Smooth muscle cell (in vitro differentiated cells): ENCODE data around the gene POLG. TPM values are rescaled to one million over a fixed set of nuclear protein-coding genes. Genes with fewer than 3 reads are reported as not detected.
A peak's percentile ranks its signal among the peaks of the same experiment; 100 is the strongest.

Experiments
- DNase-seq: peaks from one replicate; lab custom pipeline; 2025; ENCODE audit not compliant: unreplicated experiment; lab: John Stamatoyannopoulos, UW
- H2AFZ ChIP-seq: fragments of 200-600 bp; sonication (generic); 2 replicates; pipeline ENCODE4 v1.6.0; 2016; ENCODE audit warnings: antibody characterized with exemption, low read depth, mild to moderate bottlenecking
- H3F3A ChIP-seq: fragments of 200-600 bp; sonication (generic); 2 replicates; pipeline ENCODE4 v1.6.0; 2017; ENCODE audit warnings: antibody characterized with exemption, low read depth
- H3K27ac ChIP-seq: fragments of 200-600 bp; sonication (generic); 2 replicates; pipeline ENCODE4 v1.5.1; 2016; ENCODE audit warnings: low read depth, mild to moderate bottlenecking
- H3K27me3 ChIP-seq: fragments of 200-600 bp; sonication (generic); 2 replicates; pipeline ENCODE4 v1.6.1; 2016; ENCODE audit warnings: low read depth, mild to moderate bottlenecking
- H3K36me3 ChIP-seq: fragments of 200-600 bp; sonication (generic); 2 replicates; pipeline ENCODE4 v1.5.1; 2016; ENCODE audit warnings: low read depth
- H3K4me1 ChIP-seq: fragments of 200-600 bp; sonication (generic); 2 replicates; pipeline ENCODE4 v1.5.1; 2016; ENCODE audit warnings: low read depth
- H3K4me2 ChIP-seq: fragments of 200-600 bp; sonication (generic); 2 replicates; pipeline ENCODE4 v1.6.0; 2016; ENCODE audit warnings: mild to moderate bottlenecking
- H3K4me3 ChIP-seq: fragments of 200-600 bp; sonication (generic); 2 replicates; pipeline ENCODE4 v1.5.1; 2016; ENCODE audit warnings: mild to moderate bottlenecking
- H3K79me2 ChIP-seq: fragments of 200-600 bp; sonication (generic); 2 replicates; pipeline ENCODE4 v1.6.0; 2016; ENCODE audit warnings: low read depth, mild to moderate bottlenecking
- H3K9ac ChIP-seq: fragments of 200-600 bp; sonication (generic); 2 replicates; pipeline ENCODE4 v1.6.0; 2016; ENCODE audit warnings: low read depth
- H3K9me3 ChIP-seq: fragments of 200-600 bp; sonication (generic); replicated peaks from 2 replicates; pipeline ENCODE4 v1.5.1; 2016; ENCODE audit warnings: low read depth
- H4K20me1 ChIP-seq: fragments of 200-600 bp; sonication (generic); 2 replicates; pipeline ENCODE4 v1.6.0; 2016; ENCODE audit warnings: low read depth
- WGBS: methylation state at CpG from one replicate; pipeline ENCODE4 v1.1.7; 2016; ENCODE audit warnings: low lambda C conversion rate; 5-methylcytosine and 5-hydroxymethylcytosine counted together
- polyA plus RNA-seq: library from polyadenylated mRNA; unstranded; fragments of >200 nt; fragmentation: Nextera tagmentation; extraction: Ambion mirVana; gene quantifications from 2 replicates; pipeline ENCODE4 v1.2.1, GENCODE V29; 2016
- total RNA-seq: library from RNA; depleted of rRNA; stranded (reverse); fragments of >200 nt; gene quantifications from 2 replicates; pipeline ENCODE4 v1.2.3, GENCODE V29; 2014
- TF ChIP-seq, protein P1 (sequence below): fragments of 200-600 bp; sonication (generic); IDR thresholded peaks from 2 replicates; pipeline ENCODE4 v1.5.1; 2017; ENCODE audit warnings: borderline replicate concordance, mild to moderate bottlenecking, antibody characterized with exemption; ENCODE audit not compliant: insufficient read depth, poor library complexity, severe bottlenecking

Gene POLG
- total and polyA plus RNA-seq, 2 experiments from 2014 or later, result 34.3 to 41.6 TPM

DNA sequence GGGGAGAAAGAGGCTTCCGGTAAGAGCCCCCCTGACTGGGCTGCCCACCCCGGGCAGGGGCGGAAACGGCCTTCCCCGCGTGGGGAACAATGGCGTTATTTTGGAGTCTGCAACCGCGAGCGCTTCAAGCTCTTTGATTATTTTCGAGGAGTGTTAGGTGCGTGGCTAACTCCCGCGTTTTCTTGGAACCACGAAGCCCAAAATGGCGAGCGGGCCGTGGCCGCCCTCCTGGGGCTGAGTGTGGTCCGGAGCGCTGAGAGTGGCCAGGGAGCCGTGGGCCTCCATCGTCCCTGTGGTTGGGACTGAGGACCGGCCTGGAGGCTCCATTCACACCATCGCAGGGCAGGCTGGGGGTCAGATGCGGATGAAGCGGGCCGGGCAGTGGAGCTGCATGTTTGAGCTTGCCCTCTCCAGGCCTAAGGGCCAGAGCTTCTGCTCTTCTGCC lies 44.6 kb upstream of the POLG start:
- H3K27me3 ChIP-seq, result peaks cover 91% of the 10 kb centered on the region
- peaks cover 29% of the 10 kb centered on the region for H3K4me1 ChIP-seq
- H3K79me2 ChIP-seq, result no peaks in the 10 kb centered on the region
- no peak overlapping the region for H3K9ac ChIP-seq
- H2AFZ ChIP-seq, result peak overlapping the region; percentile 29
- H3K4me3 ChIP-seq, result peak overlapping the region; percentile 42
- no peaks in the 10 kb centered on the region for H4K20me1 ChIP-seq
- TF ChIP-seq, protein P1, sequence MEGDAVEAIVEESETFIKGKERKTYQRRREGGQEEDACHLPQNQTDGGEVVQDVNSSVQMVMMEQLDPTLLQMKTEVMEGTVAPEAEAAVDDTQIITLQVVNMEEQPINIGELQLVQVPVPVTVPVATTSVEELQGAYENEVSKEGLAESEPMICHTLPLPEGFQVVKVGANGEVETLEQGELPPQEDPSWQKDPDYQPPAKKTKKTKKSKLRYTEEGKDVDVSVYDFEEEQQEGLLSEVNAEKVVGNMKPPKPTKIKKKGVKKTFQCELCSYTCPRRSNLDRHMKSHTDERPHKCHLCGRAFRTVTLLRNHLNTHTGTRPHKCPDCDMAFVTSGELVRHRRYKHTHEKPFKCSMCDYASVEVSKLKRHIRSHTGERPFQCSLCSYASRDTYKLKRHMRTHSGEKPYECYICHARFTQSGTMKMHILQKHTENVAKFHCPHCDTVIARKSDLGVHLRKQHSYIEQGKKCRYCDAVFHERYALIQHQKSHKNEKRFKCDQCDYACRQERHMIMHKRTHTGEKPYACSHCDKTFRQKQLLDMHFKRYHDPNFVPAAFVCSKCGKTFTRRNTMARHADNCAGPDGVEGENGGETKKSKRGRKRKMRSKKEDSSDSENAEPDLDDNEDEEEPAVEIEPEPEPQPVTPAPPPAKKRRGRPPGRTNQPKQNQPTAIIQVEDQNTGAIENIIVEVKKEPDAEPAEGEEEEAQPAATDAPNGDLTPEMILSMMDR, result no peak
- no peaks in the 10 kb centered on the region for H3K9me3 ChIP-seq
- H3K36me3 ChIP-seq, result no peaks in the 10 kb centered on the region
- H3K27ac ChIP-seq, result no peak overlapping the region
- DNase-seq, result no peak
- no peaks in the 10 kb centered on the region for H3F3A ChIP-seq
- 21% methylated on average over 28 of the region's 28 CpGs for WGBS
- H3K4me2 ChIP-seq, result peak overlapping the region; percentile 83

DNA sequence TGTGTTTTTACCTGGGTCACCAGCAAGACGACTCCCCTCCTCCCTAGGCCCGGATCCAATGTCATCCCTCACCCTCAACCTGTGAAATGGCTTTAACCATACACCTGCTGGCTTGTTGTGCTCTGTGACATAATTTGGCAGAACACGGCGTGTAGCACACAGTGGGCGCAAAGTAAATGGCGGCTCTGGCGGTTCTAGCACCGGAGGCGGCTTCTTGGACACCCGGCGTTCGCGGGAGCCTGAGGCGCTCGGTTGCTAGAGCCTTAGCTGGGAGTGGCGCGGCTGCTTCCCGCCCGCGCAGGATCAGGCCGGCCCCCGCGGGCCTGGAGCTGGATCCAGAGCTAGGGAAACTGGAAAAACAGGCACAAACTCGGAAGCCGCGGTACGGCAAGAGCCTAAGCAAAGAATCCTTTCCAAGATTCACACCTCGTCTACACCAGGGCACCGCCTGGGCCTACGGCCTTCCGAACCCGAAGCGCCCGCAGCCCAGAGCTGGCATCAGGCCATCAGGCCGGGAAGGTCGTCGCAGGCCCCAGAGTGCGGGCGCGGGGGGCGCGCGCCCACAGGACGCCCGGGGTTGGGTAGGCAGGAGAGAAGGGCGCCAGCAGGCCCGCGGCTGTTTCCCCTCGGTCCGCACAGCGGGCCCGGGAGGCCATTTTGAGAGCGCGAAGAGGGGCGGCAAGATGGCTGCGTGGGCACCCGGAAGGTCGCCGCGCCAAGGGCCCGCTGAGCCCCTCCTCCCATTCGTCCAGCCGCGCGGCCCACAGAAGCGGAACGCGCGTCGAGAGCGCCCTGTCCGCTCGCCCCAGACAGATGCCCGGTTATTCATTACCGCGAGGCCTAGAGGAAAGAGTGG lies 43.9 kb upstream of the POLG start:
- no peaks in the 10 kb centered on the region for H3F3A ChIP-seq
- peaks cover 99% of the 10 kb centered on the region for H3K27me3 ChIP-seq
- no peaks in the 10 kb centered on the region for H4K20me1 ChIP-seq
- TF ChIP-seq, protein P1, result no peak
- H2AFZ ChIP-seq, result peak overlapping the region; percentile 29
- no peaks in the 10 kb centered on the region for H3K79me2 ChIP-seq
- no peak overlapping the region for H3K9ac ChIP-seq
- H3K4me3 ChIP-seq, result peak overlapping the region; percentile 42
- H3K4me2 ChIP-seq, result peak overlapping the region; percentile 83
- 5% methylated on average over 73 of the region's 76 CpGs for WGBS
- H3K36me3 ChIP-seq, result no peaks in the 10 kb centered on the region
- no peaks in the 10 kb centered on the region for H3K9me3 ChIP-seq
- peaks cover 23% of the 10 kb centered on the region for H3K4me1 ChIP-seq
- H3K27ac ChIP-seq, result no peak overlapping the region
- DNase-seq, result no peak

DNA sequence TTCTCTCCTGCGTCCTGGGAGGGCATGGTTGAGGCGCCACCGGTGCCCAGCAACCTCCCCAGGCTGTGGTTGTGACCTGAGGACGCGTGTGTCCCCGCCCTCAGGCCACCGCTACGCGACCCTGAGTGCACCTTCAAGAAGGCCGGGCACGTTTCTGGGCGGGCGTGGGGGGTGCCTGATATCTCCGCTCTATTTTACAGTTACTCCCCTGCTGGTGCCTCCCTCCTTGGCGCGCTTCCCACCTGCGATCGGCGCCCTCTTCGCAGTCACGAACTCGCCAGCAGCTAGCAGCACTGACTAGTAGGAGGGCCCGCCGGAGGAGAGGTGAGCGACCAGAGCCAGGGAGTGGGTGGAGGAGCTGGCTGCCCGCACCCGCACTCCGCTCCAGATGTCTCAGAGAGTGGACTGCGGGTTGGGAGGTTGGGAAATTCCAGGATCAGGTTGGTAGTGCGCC lies 43.2 kb upstream of the POLG start:
- H2AFZ ChIP-seq, result no peak overlapping the region

More for the DNA sequence above, 43.2 kb upstream of the POLG start:
- H3F3A ChIP-seq, result no peaks in the 10 kb centered on the region
- 7% methylated on average over 29 of the region's 30 CpGs for WGBS
- peak overlapping the region; percentile 83 for H3K4me2 ChIP-seq
- no peak overlapping the region for H3K9ac ChIP-seq
- H3K4me3 ChIP-seq, result no peak overlapping the region
- TF ChIP-seq, protein P1, result no peak
- H3K4me1 ChIP-seq, result peaks cover 22% of the 10 kb centered on the region
- H4K20me1 ChIP-seq, result no peaks in the 10 kb centered on the region
- no peaks in the 10 kb centered on the region for H3K79me2 ChIP-seq
- H3K36me3 ChIP-seq, result no peaks in the 10 kb centered on the region
- DNase-seq, result no peak
- no peak overlapping the region for H3K27ac ChIP-seq
- no peaks in the 10 kb centered on the region for H3K9me3 ChIP-seq
- H3K27me3 ChIP-seq, result peaks cover 100% of the 10 kb centered on the region
